Thoracic aorta (tissue), 2 donors: ENCODE results near the gene RBP7. TPM values are rescaled to one million over a fixed set of nuclear protein-coding genes. Genes with fewer than 3 reads are reported as not detected.

Experiments
- ATAC-seq: fragments of 150-250 bp; one replicate; pipeline ENCODE4 v1.8.0; 2017; ENCODE audit warnings: low read depth; ENCODE audit not compliant: insufficient number of reproducible peaks, low FRiP score
- DNase-seq: peaks from one replicate; pipeline ENCODE4 v3.0.0-alpha.2; 2020; ENCODE audit warnings: low spot score
- H3K27ac ChIP-seq, 2 donors: fragments of 200-600 bp; sonication (generic); 1 replicate in 1 of 2; 2 replicates in 1 of 2; pipeline ENCODE4 v1.5.1; 2016; ENCODE audit warnings: mild to moderate bottlenecking in 2 of 2, moderate library complexity in 2 of 2
- H3K27me3 ChIP-seq: fragments of 200-600 bp; sonication (generic); replicated peaks from 2 replicates; pipeline ENCODE4 v1.6.0; 2016; ENCODE audit warnings: mild to moderate bottlenecking; ENCODE audit not compliant: insufficient read depth
- H3K36me3 ChIP-seq: fragments of 200-600 bp; sonication (generic); one replicate; pipeline ENCODE4 v1.5.1; 2016
- H3K4me1 ChIP-seq, 2 donors: fragments of 200-600 bp; sonication (generic); 1 replicate in 1 of 2; 2 replicates in 1 of 2; pipeline versions ENCODE4 v1.5.1 to v1.6.0; 2016; ENCODE audit warnings: low read depth in 2 of 2, mild to moderate bottlenecking in 1 of 2; ENCODE audit not compliant: control insufficient read depth in 1 of 2
- H3K4me3 ChIP-seq: fragments of 200-600 bp; sonication (generic); 2 replicates; pipeline ENCODE4 v1.5.1; 2016; ENCODE audit warnings: mild to moderate bottlenecking
- H3K9me3 ChIP-seq: fragments of 200-600 bp; sonication (generic); 2 replicates; pipeline ENCODE4 v1.5.1; 2016
- CTCF ChIP-seq: fragments of 200-600 bp; sonication (generic); IDR thresholded peaks from one replicate; pipeline ENCODE4 v1.5.1; 2019; ENCODE audit warnings: antibody characterized with exemption
- total RNA-seq, 2 donors: library from RNA; depleted of rRNA; stranded (reverse); fragments of >200 nt; gene quantifications; one replicate each; pipeline versions ENCODE4 v1.1.0 to v1.2.3, GENCODE V29; 2016

Gene RBP7
- total RNA-seq: 10 to 100 TPM in 1 of 2 donors, 1 to 10 TPM in 1; 2.2 to 24.1 TPM

GRCh38 chr1:9996624-9997582 lies at the start of gene RBP7:
TSS of gene RBP7 (plus strand) at chr1:9997228. CDS start at chr1:9997259, 31 bp downstream.
- no peak for ATAC-seq
- Histone ChIP-seq H3K36me3 (no peaks in the 10 kb centered on the region), H3K4me1 (peaks cover 0 to 3% of the 10 kb centered on the region in 2 donors), H3K9me3 (no peaks in the 10 kb centered on the region), H3K4me3 (peak within 1 kb of the TSS; percentile 73), H3K27ac (no peak within 1 kb of the TSS), H3K27me3 (no peaks in the 10 kb centered on the region)
- TF ChIP-seq CTCF: no peak
- DNase-seq: no peak

GRCh38 chr1:9957726-9958125 lies 39.3 kb upstream of the RBP7 start:
- Histone ChIP-seq H3K27ac (no peak overlapping the region), H3K36me3 (no peaks in the 10 kb centered on the region), H3K4me3 (no peak overlapping the region), H3K9me3 (no peaks in the 10 kb centered on the region), H3K27me3 (no peaks in the 10 kb centered on the region), H3K4me1 (peaks cover 0 to 15% of the 10 kb centered on the region in 2 donors)
- ATAC-seq (no peak), DNase-seq (no peak)
- no peak for TF ChIP-seq CTCF

- ATAC-seq (no peak), DNase-seq (no peak)
Observed at GRCh38 chr1:9960011-9960410, 37.0 kb upstream of the RBP7 start.

GRCh38 chr1:9960706-9961562 lies 36.1 kb upstream of the RBP7 start:
- H3K9me3 ChIP-seq: no peaks in the 10 kb centered on the region
- DNase-seq: no peak
- no peak for ATAC-seq
- H3K36me3 ChIP-seq: no peaks in the 10 kb centered on the region
- H3K4me3 ChIP-seq: no peak overlapping the region
- H3K4me1 ChIP-seq: peaks cover 0 to 15% of the 10 kb centered on the region in 2 donors
- no peaks in the 10 kb centered on the region for H3K27me3 ChIP-seq
- no peak for TF ChIP-seq CTCF
- no peak overlapping the region for H3K27ac ChIP-seq

More at GRCh38 chr1:9960011-9960410, 37.0 kb upstream of the RBP7 start:
- H3K9me3 ChIP-seq: no peaks in the 10 kb centered on the region
- H3K27me3 ChIP-seq: no peaks in the 10 kb centered on the region
- no peaks in the 10 kb centered on the region for H3K36me3 ChIP-seq
- no peak for TF ChIP-seq CTCF
- H3K4me3 ChIP-seq: no peak overlapping the region
- H3K27ac ChIP-seq: no peak overlapping the region
- peaks cover 0 to 15% of the 10 kb centered on the region in 2 donors for H3K4me1 ChIP-seq

- H3K9me3 ChIP-seq: no peaks in the 10 kb centered on the region
- no peak for DNase-seq
- H3K4me3 ChIP-seq: no peak overlapping the region
- no peaks in the 10 kb centered on the region for H3K4me1 ChIP-seq
- H3K36me3 ChIP-seq: peaks cover 12% of the 10 kb centered on the region
- no peak overlapping the region for H3K27ac ChIP-seq
- no peak for TF ChIP-seq CTCF
- H3K27me3 ChIP-seq: no peaks in the 10 kb centered on the region
- no peak for ATAC-seq
Observed at GRCh38 chr1:9984253-9984652, 12.8 kb upstream of the RBP7 start.
